HG03521 (cell line): ENCODE results near the gene DNAJC3.
"Not testable (repeated sequence)": the region's sequence is repeated elsewhere in the genome, so short reads cannot be mapped to it uniquely, and the experiment has no call there.

ENCODE experiments used
- ATAC-seq: cut with Tn5 transposase; IDR thresholded peaks from one replicate; pipeline ENCODE4 v1.9.1; 2021; ENCODE audit warnings: mild to moderate bottlenecking, moderate library complexity; ENCODE audit not compliant: unreplicated experiment

Gene DNAJC3

DNA sequence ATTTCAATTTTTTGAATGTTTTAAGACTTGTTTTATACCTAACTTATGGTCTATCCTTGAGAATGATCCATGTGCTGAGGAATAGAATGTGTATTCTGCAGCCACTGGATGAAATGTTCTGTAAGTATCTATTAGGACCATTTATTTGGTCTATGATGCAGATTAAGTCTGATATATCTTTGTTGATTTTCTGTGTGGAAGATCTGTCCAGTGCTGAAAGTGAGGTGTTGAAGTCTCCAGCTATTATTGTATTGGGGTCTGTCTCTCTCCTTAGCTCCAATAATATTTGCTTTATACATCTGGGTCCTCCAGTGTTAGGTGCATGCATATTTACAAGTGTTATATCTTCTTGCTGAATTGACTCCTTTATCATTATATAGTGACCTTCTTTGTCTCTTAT lies 9.7 kb upstream of the DNAJC3 start:
- not testable (repeated sequence) for ATAC-seq

- no peak for ATAC-seq
Observed at GRCh38 chr13:95671597-95671996, 5.3 kb upstream of the DNAJC3 start.

GRCh38 chr13:95676105-95676761 lies 706 bp upstream of the DNAJC3 start:
- peak; percentile 3 for ATAC-seq

GRCh38 chr13:95677564-95678266 lies 776 bp downstream of the DNAJC3 start:
- no peak for ATAC-seq

DNA sequence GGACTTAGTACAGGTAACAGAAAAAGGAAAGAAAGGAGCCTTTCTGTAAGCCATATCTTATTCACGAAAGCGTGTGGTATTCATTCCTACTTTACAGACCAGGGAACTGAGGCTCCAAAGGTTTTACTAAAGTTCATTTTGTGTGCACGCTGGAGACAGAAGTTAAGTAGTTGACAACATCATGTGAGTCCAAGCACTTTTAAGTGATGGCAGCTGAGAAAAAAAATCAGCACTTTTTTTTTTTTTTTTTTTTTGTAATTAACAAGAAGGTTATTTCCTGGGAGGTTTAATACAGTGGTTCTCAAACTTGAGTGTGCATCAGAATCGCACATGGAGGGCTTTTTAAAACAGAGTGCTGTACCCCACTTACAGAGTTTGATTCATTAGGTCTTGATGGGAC lies 2.0 kb downstream of the DNAJC3 start:
- ATAC-seq: no peak

- ATAC-seq: no peak
Observed at GRCh38 chr13:95679722-95680121, 2.8 kb downstream of the DNAJC3 start.

DNA sequence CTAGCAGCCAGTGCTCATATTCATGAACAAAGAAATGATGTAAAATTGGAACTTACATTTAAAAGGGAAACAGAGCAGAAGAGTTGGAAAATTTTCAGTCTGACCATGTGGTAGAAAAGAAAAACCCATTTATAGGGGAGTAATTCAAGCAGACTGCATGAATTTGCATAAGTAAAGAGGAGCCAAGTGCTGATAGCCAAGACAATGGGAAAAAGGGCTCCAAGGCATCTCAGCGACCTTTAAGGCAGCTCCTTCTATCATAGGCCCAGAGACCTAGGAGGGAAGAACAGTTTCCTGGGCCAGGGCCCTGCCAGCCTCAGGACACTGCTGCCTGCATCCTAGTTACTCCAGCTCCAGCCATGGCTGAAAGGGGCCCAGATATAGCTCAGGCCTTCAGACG lies 7.5 kb downstream of the DNAJC3 start:
- no peak for ATAC-seq

GRCh38 chr13:95684960-95685359 lies 8.0 kb downstream of the DNAJC3 start:
- ATAC-seq: not testable (repeated sequence)

GRCh38 chr13:95689582-95689926 lies 12.6 kb downstream of the DNAJC3 start:
- no peak for ATAC-seq

GRCh38 chr13:95690986-95691385 lies 14.0 kb downstream of the DNAJC3 start:
- not testable (repeated sequence) for ATAC-seq

DNA sequence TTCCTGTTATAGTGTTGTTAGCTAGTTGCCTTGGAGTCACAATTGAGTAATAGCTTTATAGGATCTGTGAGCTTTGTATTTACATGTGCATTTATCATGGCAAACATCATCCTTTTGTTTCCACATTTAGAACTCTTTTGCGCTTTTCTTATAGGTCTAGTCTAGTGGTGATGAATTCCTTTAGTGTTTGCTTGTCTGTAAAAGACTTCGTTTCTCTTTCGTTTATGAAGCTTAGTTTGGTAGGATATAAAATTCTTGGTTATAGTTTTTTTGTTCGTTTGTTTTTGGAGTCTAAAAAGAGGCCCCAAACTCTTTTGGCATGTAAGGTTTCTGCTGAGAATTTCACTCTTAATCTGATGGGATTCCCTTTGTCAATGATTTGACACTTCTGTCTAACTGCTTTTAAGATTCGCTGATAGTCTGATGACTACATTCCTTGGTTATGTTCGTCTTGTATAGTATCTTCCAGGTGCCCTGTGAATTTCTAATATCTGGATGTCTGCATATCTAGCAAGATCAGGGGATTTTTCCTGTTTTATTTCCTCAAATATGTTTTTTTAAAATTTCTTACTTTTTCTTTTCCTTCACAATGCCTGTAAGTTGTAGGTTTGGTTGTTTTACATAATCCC lies 20.2 kb downstream of the DNAJC3 start:
- ATAC-seq: no peak

DNA sequence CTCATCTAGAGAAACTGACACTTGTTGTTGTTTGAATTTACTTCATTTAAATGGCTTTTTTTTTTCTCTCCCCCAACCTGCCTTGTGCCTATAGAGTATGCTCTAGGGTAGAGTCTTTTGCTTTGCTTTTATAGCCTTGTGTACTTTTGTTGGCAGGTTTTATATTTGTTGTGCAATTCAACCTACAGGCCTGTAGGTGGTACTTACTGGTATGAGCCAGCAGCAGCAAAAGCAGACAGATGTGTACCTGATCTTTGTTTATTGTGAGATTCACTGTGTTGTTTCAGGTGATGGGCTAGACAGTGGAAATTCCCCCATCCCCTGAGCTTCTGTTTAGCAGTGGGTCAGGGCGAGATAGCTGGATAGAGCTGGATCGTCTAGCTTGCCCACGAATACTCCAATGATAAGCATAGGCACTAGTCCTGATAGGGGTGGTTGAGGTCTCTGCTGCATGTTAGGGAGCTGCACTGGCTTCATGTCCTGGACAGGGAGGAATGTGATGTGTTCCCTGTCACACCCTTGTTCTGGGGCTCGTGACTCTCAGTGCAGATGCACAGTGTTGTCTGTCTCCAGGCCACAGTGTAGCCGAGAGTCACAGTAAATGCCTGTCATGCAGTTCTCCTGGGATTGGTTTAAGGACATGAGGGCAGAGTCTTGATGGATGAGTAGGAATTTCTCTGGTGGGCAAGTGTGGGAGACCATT lies 21.3 kb downstream of the DNAJC3 start:
- no peak for ATAC-seq

GRCh38 chr13:95703576-95703975 lies 26.6 kb downstream of the DNAJC3 start:
- ATAC-seq: no peak

DNA sequence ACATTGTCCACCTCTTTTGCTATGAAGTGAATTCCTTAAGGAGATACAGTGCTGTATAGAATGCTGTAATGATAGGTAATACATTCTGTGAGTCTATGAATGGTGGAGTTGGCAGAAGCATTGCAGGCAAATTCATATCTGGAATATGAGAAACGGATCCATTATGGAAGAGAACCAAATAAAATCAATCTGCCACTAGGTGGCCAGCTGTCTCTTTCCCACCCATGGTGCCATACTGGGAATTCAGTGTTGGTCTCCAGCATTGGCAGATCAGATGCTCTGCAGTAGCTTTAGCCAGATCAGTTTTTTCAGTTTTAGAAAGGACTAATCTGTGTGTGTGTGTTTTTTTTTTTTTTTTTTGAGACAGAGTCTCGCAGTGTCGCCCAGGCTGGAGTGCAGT lies 27.6 kb downstream of the DNAJC3 start:
- no peak for ATAC-seq

GRCh38 chr13:95706356-95706755 lies 29.4 kb downstream of the DNAJC3 start:
- no peak for ATAC-seq

- ATAC-seq: no peak
Observed at GRCh38 chr13:95707035-95707434, 30.1 kb downstream of the DNAJC3 start.

DNA sequence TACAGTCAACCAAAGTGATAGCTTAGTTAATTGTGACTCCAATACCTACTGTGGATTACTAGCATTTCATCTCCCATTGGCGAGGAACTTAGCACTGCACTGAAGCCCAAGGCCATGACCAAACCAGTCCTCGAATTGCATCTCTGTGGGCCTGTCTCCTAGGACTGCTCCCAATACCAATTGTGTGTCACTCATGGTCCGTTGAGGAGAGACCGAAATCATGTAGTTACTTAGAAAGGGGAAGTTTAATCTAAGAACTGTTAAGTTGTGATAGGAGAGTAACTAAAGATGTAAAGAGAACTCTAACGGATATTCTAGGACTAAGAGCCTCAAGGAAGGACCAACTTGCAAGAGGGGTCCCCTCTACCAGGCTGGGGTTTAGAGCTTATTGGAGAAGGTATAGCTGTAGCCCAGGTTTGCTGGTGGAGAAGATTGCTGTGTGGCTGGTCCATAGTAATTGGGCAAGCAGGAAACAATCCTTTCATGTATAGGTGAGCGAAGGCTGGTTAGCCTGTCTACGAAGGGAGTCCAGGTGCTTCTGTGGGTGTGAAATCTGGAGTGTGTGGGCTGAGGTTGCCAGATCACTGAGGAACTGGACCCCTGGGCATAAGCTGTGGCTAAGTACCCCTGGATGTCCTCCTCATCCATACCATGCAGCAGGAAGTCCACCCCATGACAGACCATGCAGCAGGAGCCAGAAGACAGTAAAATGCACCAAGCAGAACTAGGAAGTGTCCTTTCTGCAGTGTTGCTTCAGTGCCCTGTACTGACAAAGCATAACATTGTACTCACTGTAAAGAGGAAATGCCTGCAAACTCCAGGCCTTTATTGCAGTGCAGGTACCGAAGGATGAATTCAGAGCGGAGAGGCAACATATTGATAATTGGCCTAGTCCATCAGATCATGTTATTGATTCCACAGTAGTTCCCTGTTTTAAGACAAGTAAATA lies 30.8 kb downstream of the DNAJC3 start:
- no peak for ATAC-seq

GRCh38 chr13:95708391-95708774 lies 31.4 kb downstream of the DNAJC3 start:
- ATAC-seq: no peak

GRCh38 chr13:95708811-95709500 lies 32.0 kb downstream of the DNAJC3 start:
- no peak for ATAC-seq

- ATAC-seq: no peak
Observed at GRCh38 chr13:95710313-95710712, 33.4 kb downstream of the DNAJC3 start.
